OCI-LY3 (cell line): Measurements from ENCODE around the gene CREBL2.

Experiments
- H2AFZ ChIP-seq: fragments of 200-600, 300-600 bp; shearing (Covaris generic); 2 replicates; pipeline ENCODE4 v1.6.0; 2014; ENCODE audit warnings: antibody characterized with exemption, low read depth, low read length
- H3K27ac ChIP-seq: fragments of 200-600, 300-600 bp; sonication (generic); 2 replicates; pipeline ENCODE4 v1.5.1; 2014; ENCODE audit warnings: mild to moderate bottlenecking, low read length, moderate library complexity, mixed read lengths
- H3K27me3 ChIP-seq: fragments of 200-600, 300-600 bp; sonication (generic); 2 replicates; pipeline ENCODE4 v1.6.1; 2014; ENCODE audit warnings: low read depth, low read length, mixed read lengths
- H3K36me3 ChIP-seq: fragments of 200-600, 300-600 bp; sonication (generic); replicated peaks from 2 replicates; pipeline ENCODE3; 2014; ENCODE audit warnings: low read depth, low read length, mixed read lengths
- H3K4me1 ChIP-seq: fragments of 300-600, 200-600 bp; sonication (generic); 2 replicates; pipeline ENCODE4 v1.6.1; 2014; ENCODE audit warnings: low read length, mixed read lengths
- H3K4me2 ChIP-seq: fragments of 200-600, 300-600 bp; sonication (generic); 2 replicates; pipeline ENCODE4 v1.6.1; 2014; ENCODE audit warnings: low read length, mixed read lengths
- H3K4me3 ChIP-seq: fragments of 300-600, 200-600 bp; sonication (generic); 2 replicates; pipeline ENCODE4 v1.5.1; 2014; ENCODE audit warnings: antibody characterized with exemption, mild to moderate bottlenecking, low read length, moderate library complexity
- H3K79me2 ChIP-seq: fragments of 300-600, 200-600 bp; shearing (Covaris generic); 2 replicates; pipeline ENCODE4 v1.6.1; 2014; ENCODE audit warnings: mild to moderate bottlenecking, low read length, mixed read lengths
- H3K9ac ChIP-seq: fragments of 300-600, 200-600 bp; shearing (Covaris generic); 2 replicates; pipeline ENCODE4 v1.6.0; 2014; ENCODE audit warnings: mild to moderate bottlenecking, low read length, moderate library complexity
- H3K9me3 ChIP-seq: fragments of 200-600, 300-600 bp; shearing (Covaris generic); 2 replicates; pipeline ENCODE4 v1.6.1; 2014; ENCODE audit warnings: low read length, mixed read lengths; ENCODE audit not compliant: insufficient read depth
- H4K20me1 ChIP-seq: fragments of 200-600, 300-600 bp; sonication (generic); 2 replicates; pipeline ENCODE4 v1.6.1; 2016; ENCODE audit warnings: low read length, mixed read lengths; ENCODE audit not compliant: insufficient read depth
- EZH2phosphoT487 ChIP-seq: fragments of 200-600 bp; shearing (Covaris generic); IDR thresholded peaks from 2 replicates; pipeline ENCODE4 v1.6.1; 2018; ENCODE audit warnings: antibody characterized with exemption, mixed run types, low read depth
- TF ChIP-seq, protein P1 (sequence below): fragments of 200-600, 300-600 bp; sonication (generic); IDR thresholded peaks from 2 replicates; pipeline ENCODE4 v1.5.1; 2014; ENCODE audit warnings: antibody characterized with exemption, low read length, low read depth

Gene CREBL2

GRCh38 chr12:12600659-12601058 is 11.0 kb upstream of the CREBL2 start:
- Histone ChIP-seq H3K9ac (no peak overlapping the region), H3K36me3 (no peaks in the 10 kb centered on the region), H3K4me2 (no peak overlapping the region), H3K4me3 (no peak overlapping the region), H3K27ac (no peak overlapping the region), H4K20me1 (no peaks in the 10 kb centered on the region), H3K27me3 (peaks cover 37% of the 10 kb centered on the region), H3K4me1 (no peaks in the 10 kb centered on the region), H3K9me3 (no peaks in the 10 kb centered on the region), H3K79me2 (no peaks in the 10 kb centered on the region), H2AFZ (no peak overlapping the region)
- TF ChIP-seq, protein P1, sequence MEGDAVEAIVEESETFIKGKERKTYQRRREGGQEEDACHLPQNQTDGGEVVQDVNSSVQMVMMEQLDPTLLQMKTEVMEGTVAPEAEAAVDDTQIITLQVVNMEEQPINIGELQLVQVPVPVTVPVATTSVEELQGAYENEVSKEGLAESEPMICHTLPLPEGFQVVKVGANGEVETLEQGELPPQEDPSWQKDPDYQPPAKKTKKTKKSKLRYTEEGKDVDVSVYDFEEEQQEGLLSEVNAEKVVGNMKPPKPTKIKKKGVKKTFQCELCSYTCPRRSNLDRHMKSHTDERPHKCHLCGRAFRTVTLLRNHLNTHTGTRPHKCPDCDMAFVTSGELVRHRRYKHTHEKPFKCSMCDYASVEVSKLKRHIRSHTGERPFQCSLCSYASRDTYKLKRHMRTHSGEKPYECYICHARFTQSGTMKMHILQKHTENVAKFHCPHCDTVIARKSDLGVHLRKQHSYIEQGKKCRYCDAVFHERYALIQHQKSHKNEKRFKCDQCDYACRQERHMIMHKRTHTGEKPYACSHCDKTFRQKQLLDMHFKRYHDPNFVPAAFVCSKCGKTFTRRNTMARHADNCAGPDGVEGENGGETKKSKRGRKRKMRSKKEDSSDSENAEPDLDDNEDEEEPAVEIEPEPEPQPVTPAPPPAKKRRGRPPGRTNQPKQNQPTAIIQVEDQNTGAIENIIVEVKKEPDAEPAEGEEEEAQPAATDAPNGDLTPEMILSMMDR: no peak
- no peak for TF ChIP-seq EZH2phosphoT487

DNA sequence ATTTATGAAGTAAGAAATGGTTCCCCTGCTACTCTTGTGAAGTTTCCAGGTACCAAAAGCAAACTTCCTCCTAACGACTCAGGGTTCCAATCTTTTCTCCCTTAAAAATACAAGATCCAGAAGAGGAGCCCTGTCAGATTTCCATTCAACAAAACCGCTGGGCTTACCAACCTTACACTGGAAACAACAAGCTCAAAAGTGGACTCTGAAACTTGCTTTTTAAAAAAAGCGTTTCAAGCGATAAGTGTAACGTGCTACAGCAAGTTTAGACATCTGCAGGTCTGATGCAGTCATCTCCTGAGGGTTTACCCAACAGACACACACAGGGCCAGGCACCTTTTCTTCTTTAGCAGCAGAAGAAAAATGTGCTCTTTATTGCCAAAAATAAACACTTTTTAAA is 6.9 kb upstream of the CREBL2 start:
- Histone ChIP-seq H3K9me3 (no peaks in the 10 kb centered on the region), H4K20me1 (no peaks in the 10 kb centered on the region), H3K36me3 (no peaks in the 10 kb centered on the region), H3K4me1 (peaks cover 18% of the 10 kb centered on the region), H3K4me3 (no peak overlapping the region), H3K9ac (no peak overlapping the region), H2AFZ (no peak overlapping the region), H3K79me2 (no peaks in the 10 kb centered on the region), H3K27ac (no peak overlapping the region), H3K4me2 (no peak overlapping the region), H3K27me3 (peaks cover 24% of the 10 kb centered on the region)
- TF ChIP-seq, protein P1: no peak
- TF ChIP-seq EZH2phosphoT487: no peak

GRCh38 chr12:12606781-12607589 is 4.7 kb upstream of the CREBL2 start:
- H3K27me3 ChIP-seq: peaks cover 10% of the 10 kb centered on the region
- TF ChIP-seq, protein P1: no peak
- TF ChIP-seq EZH2phosphoT487: no peak
- H3K4me1 ChIP-seq: peaks cover 23% of the 10 kb centered on the region
- H3K9ac ChIP-seq: 0 out of 2 replicates have a peak overlapping the region, but pooled peaks have one; percentile 8
- no peaks in the 10 kb centered on the region for H3K9me3 ChIP-seq
- H2AFZ ChIP-seq: no peak overlapping the region
- H4K20me1 ChIP-seq: no peaks in the 10 kb centered on the region
- H3K36me3 ChIP-seq: no peaks in the 10 kb centered on the region
- H3K4me2 ChIP-seq: peak overlapping the region; percentile 81
- H3K79me2 ChIP-seq: no peaks in the 10 kb centered on the region
- H3K4me3 ChIP-seq: peak overlapping the region; percentile 54
- H3K27ac ChIP-seq: peak overlapping the region; percentile 41; the same call in 1 of the 2 replicates

- no peaks in the 10 kb centered on the region for H3K36me3 ChIP-seq
- no peaks in the 10 kb centered on the region for H3K9me3 ChIP-seq
- peaks cover 10% of the 10 kb centered on the region for H3K27me3 ChIP-seq
- no peak overlapping the region for H3K4me2 ChIP-seq
- H2AFZ ChIP-seq: no peak overlapping the region
- no peak overlapping the region for H3K4me3 ChIP-seq
- H3K27ac ChIP-seq: no peak overlapping the region
- H3K9ac ChIP-seq: no peak overlapping the region
- peaks cover 30% of the 10 kb centered on the region for H3K4me1 ChIP-seq
- H3K79me2 ChIP-seq: no peaks in the 10 kb centered on the region
- TF ChIP-seq, protein P1: peak; percentile 53
- TF ChIP-seq EZH2phosphoT487: no peak
- no peaks in the 10 kb centered on the region for H4K20me1 ChIP-seq
Measured at GRCh38 chr12:12608557-12608957, 3.1 kb upstream of the CREBL2 start.
